ENCODE data around the gene PSEN2. TPM values are rescaled to one million over a fixed set of nuclear protein-coding genes. Genes with fewer than 3 reads are reported as not detected.

PSEN2 gene
- total RNA-seq, 1 experiment from 2014 or later = 14.8 TPM

- no peak overlapping the region for H3K4me3 ChIP-seq
- CTCF ChIA-PET = no interaction called here
- no peaks in the 10 kb centered on the region for H4K20me1 ChIP-seq (ENCODE audit: insufficient read depth)
- H3K27ac ChIP-seq = no peak overlapping the region
- no peak for DNase-seq
- H2AFZ ChIP-seq = no peak overlapping the region
- H3K4me1 ChIP-seq (replicated peaks; ENCODE audit: insufficient read depth) = peaks cover 13% of the 10 kb centered on the region
- no TSS peak for BruUV-seq (replicated peaks)
- H3K36me3 ChIP-seq (ENCODE audit: low read depth) = peaks cover 27% of the 10 kb centered on the region
- no peaks in the 10 kb centered on the region for H3K9me3 ChIP-seq (ENCODE audit: insufficient read depth, low read depth)
- no peaks in the 10 kb centered on the region for H3K9me2 ChIP-seq (ENCODE audit: insufficient read depth)
- POLR2A ChIA-PET (ENCODE audit: unreplicated experiment) = no interaction called here
- TF ChIP-seq CTCF (conservative IDR thresholded peaks at IDR 0.05) (no peak), EZH2 (IDR thresholded peaks at IDR 0.05; ENCODE audit: low read depth) (no peak)
- H3F3A ChIP-seq (ENCODE audit: insufficient read depth, low read depth) = peaks cover 12% of the 10 kb centered on the region; the same call in 1 of the 2 replicates
- no peak overlapping the region for H3K4me2 ChIP-seq
- H3K79me2 ChIP-seq (ENCODE audit: low read depth) = no peaks in the 10 kb centered on the region
- H3K27me3 ChIP-seq (ENCODE audit: insufficient read depth, low read depth) = no peaks in the 10 kb centered on the region
- intact Hi-C loops (cut with micrococcal nuclease; ENCODE audit: unreplicated experiment) = no loop called here
Measured at GRCh38 chr1:226884116-226884625, 13.8 kb downstream of the PSEN2 start.

GRCh38 chr1:226884966-226885820 is 14.8 kb downstream of the PSEN2 start:
- TF ChIP-seq EZH2 (IDR thresholded peaks at IDR 0.05; ENCODE audit: low read depth) (no peak), CTCF (conservative IDR thresholded peaks at IDR 0.05) (no peak)
- Histone ChIP-seq H2AFZ (no peak overlapping the region), H3K27ac (no peak overlapping the region), H3K9me2 (ENCODE audit: insufficient read depth) (no peaks in the 10 kb centered on the region), H3K4me3 (no peak overlapping the region), H3K9me3 (ENCODE audit: insufficient read depth, low read depth) (no peaks in the 10 kb centered on the region), H3K79me2 (ENCODE audit: low read depth) (no peaks in the 10 kb centered on the region), H3K4me1 (replicated peaks; ENCODE audit: insufficient read depth) (peaks cover 13% of the 10 kb centered on the region), H4K20me1 (ENCODE audit: insufficient read depth) (no peaks in the 10 kb centered on the region), H3F3A (ENCODE audit: insufficient read depth, low read depth) (peaks cover 12% of the 10 kb centered on the region; the same call in 1 of the 2 replicates), H3K27me3 (ENCODE audit: insufficient read depth, low read depth) (no peaks in the 10 kb centered on the region), H3K36me3 (ENCODE audit: low read depth) (peaks cover 24% of the 10 kb centered on the region), H3K4me2 (no peak overlapping the region)
- ChIA-PET CTCF (no interaction called here), POLR2A (ENCODE audit: unreplicated experiment) (no interaction called here)
- no peak for DNase-seq
- intact Hi-C loops (cut with micrococcal nuclease; ENCODE audit: unreplicated experiment) = no loop called here
- BruUV-seq (replicated peaks) = no TSS peak

DNA sequence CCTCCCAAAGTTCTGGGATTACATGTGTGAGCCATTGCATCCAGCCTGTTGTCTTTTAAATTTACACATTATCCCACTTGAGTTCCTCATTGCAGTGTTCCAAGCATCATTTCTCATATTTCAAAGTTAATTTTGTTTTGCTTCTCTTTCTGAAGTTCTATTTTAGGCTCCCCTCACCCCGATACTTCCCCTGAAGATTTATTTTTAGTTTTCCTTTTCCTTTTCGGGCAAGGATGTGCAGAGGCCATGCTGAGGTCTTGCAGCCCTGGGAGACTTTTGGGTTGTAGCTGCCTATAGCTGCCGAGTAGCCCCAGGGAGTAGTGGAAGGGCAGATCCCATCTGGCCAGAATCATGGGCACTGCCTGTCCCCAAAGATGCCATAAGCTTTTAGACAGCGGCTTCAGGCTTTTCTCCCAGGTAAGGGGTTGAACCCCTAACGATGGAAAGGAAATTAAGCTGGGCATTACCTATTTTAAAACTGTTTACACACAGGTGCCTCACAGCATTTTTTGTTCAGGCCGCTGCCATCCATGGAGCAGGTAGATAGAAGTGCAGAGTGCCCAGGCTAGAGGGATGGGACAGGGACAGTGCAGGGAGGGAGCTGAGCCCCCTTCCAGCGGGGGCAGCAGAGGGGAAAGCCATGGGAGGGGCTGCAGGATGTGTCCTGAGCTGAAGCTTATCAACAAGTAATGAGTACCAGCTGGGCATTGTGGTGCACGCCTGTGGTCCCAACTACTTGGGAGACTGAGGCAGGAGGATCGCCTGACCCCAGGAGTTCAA is 15.9 kb downstream of the PSEN2 start:
- no peak overlapping the region for H3K4me2 ChIP-seq
- no peak overlapping the region for H3K27ac ChIP-seq
- peaks cover 12% of the 10 kb centered on the region; the same call in 1 of the 2 replicates for H3F3A ChIP-seq (ENCODE audit: insufficient read depth, low read depth)
- H3K79me2 ChIP-seq (ENCODE audit: low read depth) = no peaks in the 10 kb centered on the region
- no peak overlapping the region for H3K4me3 ChIP-seq
- no peaks in the 10 kb centered on the region for H3K9me2 ChIP-seq (ENCODE audit: insufficient read depth)
- BruUV-seq (replicated peaks) = no TSS peak
- ChIA-PET CTCF (no interaction called here), POLR2A (ENCODE audit: unreplicated experiment) (no interaction called here)
- no peaks in the 10 kb centered on the region for H3K9me3 ChIP-seq (ENCODE audit: insufficient read depth, low read depth)
- intact Hi-C loops (cut with micrococcal nuclease; ENCODE audit: unreplicated experiment) = no loop called here
- no peak for DNase-seq
- peaks cover 18% of the 10 kb centered on the region for H3K36me3 ChIP-seq (ENCODE audit: low read depth)
- peaks cover 13% of the 10 kb centered on the region for H3K4me1 ChIP-seq (replicated peaks; ENCODE audit: insufficient read depth)
- no peaks in the 10 kb centered on the region for H3K27me3 ChIP-seq (ENCODE audit: insufficient read depth, low read depth)
- H4K20me1 ChIP-seq (ENCODE audit: insufficient read depth) = no peaks in the 10 kb centered on the region
- H2AFZ ChIP-seq = no peak overlapping the region
- TF ChIP-seq EZH2 (IDR thresholded peaks at IDR 0.05; ENCODE audit: low read depth) (no peak), CTCF (conservative IDR thresholded peaks at IDR 0.05) (no peak)
